ENCODE data around the gene ALDOB.

ALDOB gene

GRCh38 chr9:101458963-101459631, 23.5 kb upstream of the ALDOB start:
- peak; percentile 69; the same call in 1 of the 2 replicates for TF ChIP-seq CTCF (IDR thresholded peaks at IDR 0.05; ENCODE audit: borderline replicate concordance, insufficient read depth, low read depth, low read length)
- no peak overlapping the region for H3K4me3 ChIP-seq (ENCODE audit: low read depth, low read length)

- no peak for TF ChIP-seq CTCF (IDR thresholded peaks at IDR 0.05; ENCODE audit: borderline replicate concordance, insufficient read depth, low read depth, low read length)
- no peak overlapping the region for H3K4me3 ChIP-seq (ENCODE audit: low read depth, low read length)
Measured at GRCh38 chr9:101457003-101457402, 21.4 kb upstream of the ALDOB start.

GRCh38 chr9:101455656-101456240, 20.2 kb upstream of the ALDOB start:
- no peak for TF ChIP-seq CTCF (IDR thresholded peaks at IDR 0.05; ENCODE audit: borderline replicate concordance, insufficient read depth, low read depth, low read length)
- no peak overlapping the region for H3K4me3 ChIP-seq (ENCODE audit: low read depth, low read length)

- no peak overlapping the region for H3K4me3 ChIP-seq (ENCODE audit: low read depth, low read length)
- no peak for TF ChIP-seq CTCF (IDR thresholded peaks at IDR 0.05; ENCODE audit: borderline replicate concordance, insufficient read depth, low read depth, low read length)
Measured at GRCh38 chr9:101453776-101454570, 18.4 kb upstream of the ALDOB start.

GRCh38 chr9:101451498-101451897, 15.9 kb upstream of the ALDOB start:
- no peak for TF ChIP-seq CTCF (IDR thresholded peaks at IDR 0.05; ENCODE audit: borderline replicate concordance, insufficient read depth, low read depth, low read length)
- H3K4me3 ChIP-seq (ENCODE audit: low read depth, low read length): no peak overlapping the region

- H3K4me3 ChIP-seq (ENCODE audit: low read depth, low read length): no peak overlapping the region
- TF ChIP-seq CTCF (IDR thresholded peaks at IDR 0.05; ENCODE audit: borderline replicate concordance, insufficient read depth, low read depth, low read length): no peak
Measured at GRCh38 chr9:101450931-101451330, 15.4 kb upstream of the ALDOB start.
